ENCODE results near the gene IFT25.
"Not testable (repeated sequence)": the region's sequence is repeated elsewhere in the genome, so short reads cannot be mapped to it uniquely, and the experiment has no call there.

IFT25 gene

DNA sequence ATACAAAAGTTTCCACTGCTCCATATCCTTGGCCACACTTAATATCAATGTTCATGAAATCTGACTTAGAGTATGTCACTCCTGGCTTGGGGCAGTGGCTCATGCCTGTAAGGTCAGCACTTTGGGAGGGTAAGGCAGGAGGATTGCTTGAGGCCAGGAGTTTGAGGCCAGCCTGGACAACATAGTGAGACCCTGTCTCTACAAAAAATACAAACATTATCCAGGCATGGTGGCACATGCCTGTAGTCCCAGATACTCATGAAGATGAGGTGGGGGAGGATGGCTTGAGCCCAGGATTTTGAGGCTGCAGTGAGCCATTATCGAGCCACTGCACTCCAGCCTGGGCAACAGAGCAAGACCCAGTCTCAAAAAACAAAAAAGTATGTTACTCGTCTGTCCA lies 70.3 kb downstream of the IFT25 start:
- H3K9me3 ChIP-seq; H3K4me3 ChIP-seq; H3K36me3 ChIP-seq (replicated peaks); H3K4me1 ChIP-seq; H3K27me3 ChIP-seq (ENCODE audit: low read depth); in situ Hi-C loops (cut with MboI; ENCODE audit: low sequenced_read_pairs); DNase-seq (ENCODE audit: low spot score in 2 of 2): not testable (repeated sequence)

DNA sequence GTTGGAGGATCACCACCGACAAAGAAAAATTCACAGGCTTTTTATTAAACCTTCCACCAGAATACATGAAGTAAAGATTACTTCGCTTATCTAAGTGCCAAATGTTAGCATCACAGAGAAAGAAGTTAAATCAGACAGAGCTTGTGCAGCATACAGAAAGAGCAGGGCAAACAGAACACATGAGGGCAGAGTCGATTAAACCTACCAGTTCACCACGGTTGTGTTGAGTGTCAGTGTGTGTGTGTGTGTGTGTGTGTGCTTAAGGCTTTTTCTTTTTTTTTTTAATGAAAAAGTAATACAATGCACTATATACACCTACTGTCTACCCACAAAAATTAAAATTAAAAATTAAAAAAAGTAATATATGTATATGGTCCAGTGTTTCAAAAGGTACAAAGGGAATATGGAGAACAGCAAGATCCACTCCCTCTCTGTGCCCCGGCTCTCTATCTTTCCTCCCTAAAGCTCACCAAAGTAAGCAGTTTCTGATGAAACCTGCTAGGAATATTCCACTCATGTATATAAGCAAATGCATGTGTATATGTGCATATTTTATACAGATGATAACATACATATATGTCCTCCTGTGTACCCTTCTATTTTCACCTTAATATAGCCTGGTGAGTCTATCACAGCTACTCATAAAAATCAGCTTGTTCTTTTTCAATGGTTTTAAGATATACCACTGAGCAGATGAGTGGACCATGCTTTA lies 73.6 kb downstream of the IFT25 start:
- H3K36me3 ChIP-seq (replicated peaks): peaks cover 4% of the 10 kb centered on the region; the same call in 1 of the 2 replicates
- no peak for DNase-seq (ENCODE audit: low spot score in 2 of 2)
- H3K27me3 ChIP-seq (ENCODE audit: low read depth): no peaks in the 10 kb centered on the region
- in situ Hi-C loops (cut with MboI; ENCODE audit: low sequenced_read_pairs): loop anchor here (25.0 kb wide), 1 partner anchor 940 kb away; the partner anchor contains the start of gene TTC22
- no peaks in the 10 kb centered on the region for H3K9me3 ChIP-seq
- H3K4me3 ChIP-seq: no peak overlapping the region
- no peaks in the 10 kb centered on the region for H3K4me1 ChIP-seq
